ENCODE measurements around the gene ITGB2.

ITGB2 gene

DNA sequence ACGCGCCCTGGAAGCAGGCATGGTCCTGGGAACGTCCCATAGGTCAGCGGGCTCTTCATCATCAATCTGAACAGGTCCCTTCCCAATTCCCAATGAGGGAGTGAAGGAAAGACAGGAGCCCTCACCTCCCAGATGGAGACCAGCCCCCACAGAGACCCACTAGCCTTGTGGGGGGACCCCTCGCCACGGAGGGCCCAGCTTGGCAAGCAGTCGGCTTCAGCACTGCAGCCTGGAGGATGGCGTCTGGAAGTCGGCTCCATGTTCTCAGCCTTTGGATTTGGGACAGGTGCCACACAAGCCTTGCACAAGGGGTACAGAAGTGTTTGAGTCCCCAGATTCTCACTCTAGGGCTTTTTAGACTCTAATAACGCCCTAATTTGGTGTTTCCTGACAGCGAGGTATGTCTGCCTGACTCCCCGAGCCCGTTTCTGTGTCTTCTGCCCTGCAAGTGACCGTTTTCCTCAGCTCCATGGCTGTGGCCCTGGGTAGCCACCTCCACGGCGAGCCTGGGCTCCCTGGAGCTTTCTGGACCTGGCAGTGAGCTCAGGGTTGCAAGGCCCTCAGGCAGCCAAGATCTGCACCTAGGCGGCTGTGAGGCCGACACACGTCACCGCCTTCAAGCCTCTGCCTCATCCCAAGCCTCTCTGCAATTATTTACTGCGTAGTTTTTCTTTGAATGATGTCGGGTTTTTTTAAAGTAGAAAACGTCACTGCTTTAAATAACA lies 77.8 kb downstream of the ITGB2 start:
- DNase-seq, result no peak

DNA sequence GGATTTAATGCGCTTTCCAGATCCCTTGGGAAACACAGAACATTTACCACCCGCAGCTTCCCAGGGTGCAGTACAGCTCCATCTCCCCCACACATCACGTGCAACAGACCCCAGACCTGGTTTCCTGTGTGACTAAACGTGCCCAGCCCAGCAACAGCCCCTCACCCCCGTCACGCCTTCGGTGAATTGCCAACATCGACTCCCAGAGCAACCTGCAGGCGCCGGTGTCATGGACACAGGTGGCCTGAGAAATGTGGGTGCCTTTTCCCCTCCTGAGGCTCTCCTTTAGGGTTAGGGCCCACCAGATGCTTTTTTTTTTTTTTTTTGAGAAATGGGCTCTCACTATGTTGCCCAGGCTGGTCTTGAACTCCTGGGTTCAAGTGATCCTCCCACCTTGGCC lies 78.6 kb downstream of the ITGB2 start:
- no peak for DNase-seq

DNA sequence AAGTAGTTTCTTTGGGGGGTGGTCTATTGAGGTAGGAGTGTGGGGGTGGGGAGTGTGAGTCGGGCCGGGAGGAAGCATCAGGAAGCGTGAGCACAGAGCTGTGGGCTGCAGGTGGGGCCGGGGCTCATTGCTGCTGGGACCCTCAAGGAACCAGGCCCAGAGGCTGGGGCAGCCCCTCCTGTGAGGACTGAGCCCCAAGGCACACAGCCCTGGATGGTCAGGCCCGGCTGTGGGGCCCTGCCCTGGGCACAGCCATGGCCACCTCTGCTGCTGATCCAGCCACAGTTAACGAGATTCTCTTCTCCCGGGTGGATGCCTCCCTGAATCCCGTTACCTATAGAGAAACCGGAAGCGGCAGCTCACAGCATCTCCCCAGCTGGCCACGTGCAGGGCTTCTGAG lies 79.9 kb downstream of the ITGB2 start:
- no peak for DNase-seq

DNA sequence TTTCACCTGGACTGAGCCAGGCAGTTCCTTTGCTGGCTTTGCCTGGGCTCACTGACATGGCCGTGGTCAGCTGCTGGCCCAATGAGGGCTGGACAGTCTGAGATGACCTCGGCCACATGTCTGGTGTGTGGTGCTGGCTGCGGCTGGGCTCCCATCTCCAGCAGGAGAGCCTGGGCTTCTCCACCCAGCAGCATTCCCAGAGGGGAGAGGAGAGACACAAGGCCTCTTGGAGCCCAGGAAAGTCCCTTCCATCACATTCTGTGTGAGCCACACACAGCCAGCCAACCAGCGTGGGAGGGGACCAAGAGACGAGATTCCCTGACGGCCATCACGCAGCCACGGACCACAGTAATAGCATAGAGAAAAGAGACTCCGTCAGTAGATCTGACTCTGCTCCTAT lies 81.7 kb downstream of the ITGB2 start:
- DNase-seq, result no peak

DNA sequence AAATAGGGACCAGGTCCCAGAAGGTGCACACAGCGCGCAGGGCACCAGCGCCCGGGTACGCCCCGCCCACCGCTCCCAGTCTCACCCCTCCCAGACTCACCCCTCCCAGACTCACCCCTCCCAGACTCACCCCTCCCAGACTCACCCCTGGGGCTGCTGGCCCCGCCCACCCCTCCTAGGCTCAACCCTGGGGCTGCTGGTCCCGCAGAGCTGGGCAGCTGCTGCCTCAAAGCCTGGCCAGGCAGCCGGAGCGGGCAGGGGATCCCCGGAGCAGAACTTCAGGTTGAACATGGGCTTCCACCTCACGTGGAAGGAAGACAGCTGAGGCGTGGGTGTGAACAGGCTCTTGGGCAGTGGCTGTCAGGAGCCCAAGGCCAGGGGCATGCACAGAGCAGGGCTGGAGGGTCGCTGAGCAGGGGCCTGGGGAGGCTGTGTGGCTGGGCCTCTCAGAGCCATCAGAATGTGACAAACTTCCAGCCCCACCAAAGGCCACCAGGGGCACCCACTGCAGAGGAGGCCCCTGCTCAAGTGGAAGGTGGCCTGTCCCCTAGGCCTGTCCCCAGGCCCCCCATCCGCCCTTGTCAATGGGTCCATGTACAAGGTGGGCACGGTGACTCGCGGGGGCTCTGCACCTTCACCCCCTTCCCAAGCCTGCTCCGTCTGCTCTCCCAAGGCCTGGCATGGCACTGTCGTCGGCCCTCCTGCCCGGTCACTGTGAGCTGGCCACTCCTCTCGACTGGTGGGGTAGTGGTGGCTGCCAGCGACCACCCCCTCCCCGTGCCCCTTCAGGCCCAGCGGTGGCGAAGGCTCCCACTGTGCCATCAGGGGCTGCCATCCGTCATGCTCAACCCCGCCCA lies 82.4 kb downstream of the ITGB2 start:
- DNase-seq, result no peak

DNA sequence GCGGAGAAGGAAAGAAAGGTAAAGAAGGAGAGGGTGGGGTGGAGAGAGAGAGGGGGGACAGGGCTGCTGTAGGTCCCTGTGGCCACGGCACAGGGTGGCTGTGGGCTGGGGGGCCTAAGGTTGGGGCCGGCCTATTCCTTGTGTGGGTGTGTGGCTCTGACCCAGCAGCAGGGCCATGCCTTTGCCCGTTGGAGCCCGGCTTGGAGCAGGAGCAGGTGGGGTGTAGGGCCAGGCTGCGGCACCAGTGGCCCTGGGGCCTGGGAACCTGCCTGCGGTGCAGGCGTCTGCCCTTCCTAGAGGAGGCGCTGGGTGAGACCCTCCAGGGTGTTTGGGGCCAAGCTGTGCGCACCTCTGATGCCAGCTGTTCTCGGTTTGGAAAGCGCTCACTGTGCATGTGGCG lies 83.2 kb downstream of the ITGB2 start:
- no peak for DNase-seq

DNA sequence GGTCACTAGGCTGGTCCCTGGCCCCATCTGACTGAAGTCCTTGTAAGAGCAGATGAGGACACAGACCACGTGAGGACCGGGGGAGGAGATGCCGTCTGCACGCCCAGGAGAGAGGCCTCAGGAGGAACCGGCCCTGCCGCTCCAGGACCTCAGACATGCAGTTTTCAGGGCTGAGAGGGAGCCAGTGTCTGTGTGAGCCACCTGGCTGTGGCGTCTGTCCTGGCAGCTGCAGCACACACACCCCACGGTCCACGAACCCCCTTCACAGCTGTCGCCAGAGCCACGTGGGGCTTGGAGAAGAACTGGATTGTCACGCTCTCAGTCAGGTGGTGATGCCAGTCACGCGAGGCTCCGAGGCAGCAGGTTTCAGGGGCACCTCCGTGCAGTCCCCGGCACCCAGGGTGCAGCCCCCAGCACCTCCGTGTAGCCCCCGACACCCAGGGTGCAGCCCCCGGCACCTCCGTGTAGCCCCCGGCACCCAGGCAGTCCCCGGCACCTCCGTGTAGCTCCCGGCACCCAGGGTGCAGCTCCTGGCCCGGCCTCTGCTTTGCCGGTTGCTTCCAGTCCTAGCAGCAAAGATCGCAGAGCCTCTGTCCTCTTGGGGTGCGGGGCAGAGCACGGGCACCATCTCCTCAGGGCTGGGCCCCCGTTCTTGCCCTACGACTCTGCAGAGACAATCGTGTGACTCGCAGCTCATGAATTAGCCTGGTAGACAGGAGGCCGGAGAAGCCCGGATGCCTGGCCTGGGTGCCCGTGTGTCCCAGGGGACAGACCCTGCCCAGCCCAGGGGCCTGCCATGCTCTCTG lies 83.8 kb downstream of the ITGB2 start:
- DNase-seq, result no peak

DNA sequence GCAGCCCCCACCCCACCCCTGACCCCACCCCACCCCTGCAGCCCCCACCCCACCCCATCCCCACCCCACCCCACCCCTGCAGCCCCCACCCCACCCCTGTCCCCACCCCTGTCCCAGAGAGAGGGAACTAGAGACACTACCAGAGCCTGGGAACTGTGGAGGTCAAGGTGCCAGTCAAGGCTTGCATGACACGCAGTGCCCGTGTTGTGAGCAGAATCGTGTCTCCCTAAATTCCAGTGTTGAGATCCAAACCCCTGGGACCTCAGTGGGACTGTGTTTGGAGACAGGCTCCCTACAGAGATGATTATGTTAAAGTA lies 84.4 kb downstream of the ITGB2 start:
- no peak for DNase-seq

Data from hippocampal formation (tissue), 2 donors.